RWPE2 (cell line): ENCODE data around the gene CNTNAP4.

Experiments
- ATAC-seq: fragments of 200-7000 bp; cut with Tn5 transposase; 3 replicates; pipeline ENCODE4 v1.9.1; 2021; ENCODE audit warnings: low read depth
- DNase-seq: peaks from one replicate; pipeline ENCODE4 v3.0.0-alpha.2; 2020; ENCODE audit warnings: low spot score
- H3K27ac ChIP-seq: fragments of 450-650 bp; 2 replicates; pipeline ENCODE4 v1.5.1; 2017; ENCODE audit warnings: mild to moderate bottlenecking; ENCODE audit not compliant: poor library complexity, severe bottlenecking
- H3K27me3 ChIP-seq: fragments of 250-450 bp; sonication (Bioruptor Pico); 2 replicates; pipeline ENCODE4 v1.5.1; 2021; ENCODE audit warnings: mild to moderate bottlenecking, moderate library complexity; ENCODE audit not compliant: insufficient read depth, poor library complexity, severe bottlenecking
- H3K36me3 ChIP-seq: fragments of 250-450 bp; sonication (Bioruptor Pico); 2 replicates; pipeline ENCODE4 v1.5.1; 2020; ENCODE audit warnings: low read depth, mild to moderate bottlenecking, moderate library complexity
- H3K4me1 ChIP-seq: fragments of 250-450 bp; sonication (Bioruptor Pico); 2 replicates; pipeline ENCODE4 v1.5.1; 2021; ENCODE audit warnings: mild to moderate bottlenecking, moderate library complexity; ENCODE audit not compliant: insufficient read depth, poor library complexity, severe bottlenecking
- H3K4me3 ChIP-seq: fragments of 250-450 bp; sonication (Bioruptor Pico); 2 replicates; pipeline ENCODE4 v1.5.1; 2021; ENCODE audit warnings: mild to moderate bottlenecking, moderate library complexity; ENCODE audit not compliant: severe bottlenecking
- H3K9me3 ChIP-seq: fragments of 250-450 bp; sonication (Bioruptor Pico); 2 replicates; pipeline ENCODE4 v1.5.1; 2021; ENCODE audit warnings: mild to moderate bottlenecking, moderate library complexity; ENCODE audit not compliant: severe bottlenecking
- CTCF ChIP-seq: fragments of 450-650 bp; IDR thresholded peaks from one replicate; pipeline ENCODE4 v1.5.1; 2017; ENCODE audit warnings: mild to moderate bottlenecking, moderate library complexity; ENCODE audit not compliant: poor library complexity, severe bottlenecking

CNTNAP4 gene

DNA sequence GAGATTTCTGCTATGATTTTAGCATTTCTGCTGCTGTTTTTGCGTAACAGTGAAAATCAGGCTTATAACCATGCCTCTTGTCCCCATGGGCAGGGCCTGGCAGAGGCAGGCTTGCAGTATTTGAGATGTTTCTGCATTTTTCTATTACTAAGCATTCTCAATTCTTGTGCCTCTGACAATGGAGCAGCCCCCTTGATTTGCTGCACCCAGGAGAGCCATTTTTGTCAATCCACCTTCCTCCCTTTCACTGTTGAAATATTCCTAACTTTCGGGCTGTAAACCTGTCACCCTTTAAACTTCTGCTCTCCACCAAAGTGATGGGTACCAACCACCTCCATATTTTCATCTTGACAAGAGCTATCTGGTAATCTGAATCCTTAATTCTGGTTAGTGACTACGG, 178.1 kb downstream of the CNTNAP4 start:
- DNase-seq: no peak
- no peak overlapping the region for H3K4me3 ChIP-seq
- H3K36me3 ChIP-seq: no peaks in the 10 kb centered on the region
- TF ChIP-seq CTCF: no peak
- H3K9me3 ChIP-seq: no peaks in the 10 kb centered on the region
- H3K4me1 ChIP-seq: no peaks in the 10 kb centered on the region
- H3K27ac ChIP-seq: no peak overlapping the region
- H3K27me3 ChIP-seq: peaks cover 7% of the 10 kb centered on the region
- ATAC-seq: no peak

DNA sequence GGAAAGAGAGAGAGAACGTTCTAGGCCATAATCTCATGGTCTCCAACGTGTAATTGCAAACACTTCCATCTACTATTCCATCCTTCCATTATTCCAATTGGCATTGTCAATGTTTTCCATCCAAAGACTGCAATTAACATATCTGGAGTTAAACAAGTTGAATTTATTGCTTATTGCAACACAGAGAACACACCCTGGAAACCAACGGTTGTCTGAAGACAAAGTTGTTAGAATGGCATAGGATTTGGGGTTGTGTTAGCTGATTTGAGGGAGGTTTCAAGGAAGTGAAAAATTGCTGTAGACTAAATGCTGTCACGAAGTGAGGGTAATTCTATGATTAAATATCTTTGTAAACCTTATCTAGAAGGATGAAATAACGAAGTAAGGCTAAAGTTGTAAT, 178.8 kb downstream of the CNTNAP4 start:
- Histone ChIP-seq H3K27me3 (peaks cover 7% of the 10 kb centered on the region), H3K27ac (no peak overlapping the region), H3K4me3 (no peak overlapping the region), H3K4me1 (no peaks in the 10 kb centered on the region), H3K36me3 (no peaks in the 10 kb centered on the region), H3K9me3 (no peaks in the 10 kb centered on the region)
- ATAC-seq: no peak
- no peak for DNase-seq
- TF ChIP-seq CTCF: no peak

DNA sequence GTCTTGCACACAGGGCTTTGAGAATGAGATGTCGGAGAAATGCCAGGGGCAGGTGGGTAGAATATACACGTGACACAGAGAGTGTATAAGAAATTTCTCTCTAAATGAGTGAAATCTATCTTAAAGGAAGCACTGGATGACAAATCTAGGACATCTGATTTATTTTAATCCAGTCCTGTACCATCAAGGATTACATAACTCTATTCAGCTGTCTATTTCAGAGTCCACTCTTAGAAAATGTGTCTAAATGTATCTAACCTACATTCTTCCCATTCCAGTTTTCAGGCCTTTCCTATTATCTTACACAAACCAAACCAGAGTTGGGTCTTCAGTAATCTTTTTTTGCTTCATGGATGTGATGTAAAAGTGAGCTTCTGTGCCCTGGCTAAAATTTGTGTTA, 181.9 kb downstream of the CNTNAP4 start:
- Histone ChIP-seq H3K36me3 (no peaks in the 10 kb centered on the region), H3K27me3 (peaks cover 31% of the 10 kb centered on the region), H3K9me3 (no peaks in the 10 kb centered on the region), H3K4me3 (no peak overlapping the region), H3K27ac (no peak overlapping the region), H3K4me1 (no peaks in the 10 kb centered on the region)
- TF ChIP-seq CTCF: no peak
- DNase-seq (no peak), ATAC-seq (no peak)

DNA sequence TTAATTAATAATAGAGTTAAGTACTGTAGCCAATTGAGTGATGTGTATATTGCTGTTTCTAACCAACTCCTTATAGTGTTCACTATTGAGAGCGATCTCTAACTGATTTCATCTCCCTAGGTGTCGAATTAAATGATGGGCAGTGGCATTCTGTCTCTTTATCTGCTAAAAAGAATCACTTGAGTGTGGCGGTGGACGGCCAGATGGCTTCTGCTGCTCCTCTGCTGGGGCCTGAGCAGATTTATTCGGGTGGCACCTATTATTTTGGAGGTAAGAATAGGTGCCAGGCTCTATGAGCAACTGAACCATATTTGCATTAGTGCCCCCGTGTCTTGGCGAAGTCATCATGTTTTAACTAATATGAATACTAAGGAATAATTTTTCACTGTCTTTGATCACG, 184.6 kb downstream of the CNTNAP4 start:
- Histone ChIP-seq H3K27me3 (peaks cover 41% of the 10 kb centered on the region), H3K36me3 (no peaks in the 10 kb centered on the region), H3K27ac (no peak overlapping the region), H3K4me1 (no peaks in the 10 kb centered on the region), H3K9me3 (no peaks in the 10 kb centered on the region), H3K4me3 (no peak overlapping the region)
- TF ChIP-seq CTCF: no peak
- DNase-seq: no peak
- no peak for ATAC-seq

DNA sequence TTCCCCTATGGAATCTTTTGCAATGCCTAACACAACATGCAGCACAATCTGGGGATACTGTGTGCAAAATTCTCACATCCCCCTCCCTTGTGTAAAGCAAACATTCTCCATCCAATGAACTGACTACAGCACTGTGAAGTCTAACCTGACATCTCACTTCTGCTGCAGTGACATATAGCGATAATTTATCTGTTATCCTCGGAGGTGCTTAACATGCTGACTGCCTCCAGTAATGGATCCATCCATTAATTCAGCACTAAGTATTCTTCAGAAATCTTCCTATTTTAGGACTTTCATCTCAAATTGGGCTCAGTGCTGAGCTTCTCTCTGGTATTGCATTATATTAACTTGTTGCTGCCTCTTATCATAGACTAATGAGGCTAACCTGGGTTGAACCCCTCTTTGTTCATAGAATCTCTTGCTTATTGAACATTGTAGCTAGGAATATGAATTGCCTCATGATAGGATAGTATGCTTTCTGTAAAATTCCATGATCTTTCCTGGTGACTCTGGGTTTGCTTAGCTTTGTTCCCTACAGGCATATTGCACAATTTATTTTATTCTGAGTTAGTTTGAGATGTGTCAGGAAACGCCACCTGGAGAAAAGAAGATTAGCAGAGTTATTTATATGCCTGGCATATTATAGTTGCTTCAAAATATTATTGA, 187.9 kb downstream of the CNTNAP4 start:
- no peaks in the 10 kb centered on the region for H3K9me3 ChIP-seq
- H3K4me1 ChIP-seq: no peaks in the 10 kb centered on the region
- no peak for ATAC-seq
- no peak overlapping the region for H3K4me3 ChIP-seq
- TF ChIP-seq CTCF: no peak
- H3K27ac ChIP-seq: no peak overlapping the region
- H3K36me3 ChIP-seq: no peaks in the 10 kb centered on the region
- DNase-seq: no peak
- H3K27me3 ChIP-seq: peaks cover 44% of the 10 kb centered on the region
